Tracheal epithelial cell (primary cell): ENCODE results near the gene HELB. TPM values are rescaled to one million over a fixed set of nuclear protein-coding genes. Genes with fewer than 3 reads are reported as not detected.

ENCODE experiments used
- total RNA-seq: library from RNA; depleted of rRNA; stranded (reverse); fragments of >200 nt; gene quantifications from 2 replicates; pipeline ENCODE4 v1.2.1, GENCODE V29; 2014

Gene HELB
- 1.9 and 2.6 TPM in 2 replicates for total RNA-seq

DNA sequence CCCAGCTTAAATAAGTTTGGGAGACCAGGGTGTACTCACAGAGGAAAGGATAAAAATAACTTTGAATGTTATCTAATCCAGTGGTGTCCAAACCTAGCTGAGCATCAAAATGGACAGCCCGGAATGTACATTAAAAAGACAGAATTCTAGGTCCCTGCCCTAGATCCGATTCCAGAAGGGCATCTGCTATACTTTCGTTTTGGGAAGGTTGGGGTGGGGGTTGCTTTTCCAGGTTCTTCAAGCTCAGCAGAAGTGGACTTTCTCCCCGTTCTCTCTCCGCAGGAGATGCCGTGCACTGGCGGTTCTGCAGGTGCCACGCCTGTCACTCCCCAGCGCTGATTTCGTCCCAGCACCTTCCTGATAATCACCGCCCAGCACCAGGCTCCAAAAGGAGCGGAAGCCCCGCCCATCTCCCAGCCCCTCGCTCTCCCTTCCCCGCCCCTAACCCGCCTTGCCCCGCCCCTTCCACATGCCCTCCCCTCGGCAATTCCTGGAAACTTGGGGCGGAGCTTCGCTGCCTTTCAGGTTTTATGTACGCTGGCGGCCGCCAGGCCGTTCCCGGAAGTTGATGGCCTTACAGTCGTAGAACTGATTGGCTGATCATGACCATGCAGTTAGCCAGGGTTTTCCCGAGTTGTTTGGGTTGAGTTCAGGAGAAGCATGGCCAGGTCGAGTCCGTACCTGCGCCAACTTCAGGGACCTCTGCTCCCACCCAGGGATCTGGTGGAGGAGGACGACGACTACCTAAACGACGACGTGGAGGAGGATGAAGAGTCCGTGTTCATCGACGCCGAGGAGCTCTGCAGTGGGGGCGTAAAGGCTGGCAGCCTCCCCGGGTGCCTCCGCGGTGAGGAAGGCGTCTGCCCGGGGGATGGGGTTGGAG is at the start of gene HELB:
Gene HELB, plus strand, starts transcription at position 550 of the 883 bp plus-strand sequence. Its CDS starts 111 bp downstream, at position 661.

Other genes with a start within 250 kb of the HELB start
- gene LLPH, start 171.7 kb upstream of the HELB start, total RNA-seq, result 3.6 and 4.5 TPM in 2 replicates
- gene TMBIM4, start 132.5 kb upstream of the HELB start, total RNA-seq, result 55.4 and 61.8 TPM in 2 replicates
- 3.0 and 4.8 TPM in 2 replicates for gene IRAK3, start 113.3 kb upstream of the HELB start, total RNA-seq